Mesenteric fat pad (tissue), 1 donor: Measurements from ENCODE around the gene SEMA4A. TPM values are rescaled to one million over a fixed set of nuclear protein-coding genes. Genes with fewer than 3 reads are reported as not detected.
"Not testable (repeated sequence)": the region's sequence is repeated elsewhere in the genome, so short reads cannot be mapped to it uniquely, and the experiment has no call there.

Experiments used
- DNase-seq: peaks from one replicate; pipeline ENCODE4 v3.0.0-alpha.2; 2020; ENCODE audit warnings: low spot score
- total RNA-seq: library from RNA; stranded (reverse); fragmentation: NEBNext Ultra II Directional; extraction: Animal tissue kit (Norgen Biotek cat#: 25700); gene quantifications from one replicate; pipeline ENCODE4 v1.2.1, GENCODE V29; 2021
- donor health status: DM: yes; HTN: yes; CAD: no.

Gene SEMA4A
- total RNA-seq, 1 donor from 2014 or later, result 31.9 TPM

DNA sequence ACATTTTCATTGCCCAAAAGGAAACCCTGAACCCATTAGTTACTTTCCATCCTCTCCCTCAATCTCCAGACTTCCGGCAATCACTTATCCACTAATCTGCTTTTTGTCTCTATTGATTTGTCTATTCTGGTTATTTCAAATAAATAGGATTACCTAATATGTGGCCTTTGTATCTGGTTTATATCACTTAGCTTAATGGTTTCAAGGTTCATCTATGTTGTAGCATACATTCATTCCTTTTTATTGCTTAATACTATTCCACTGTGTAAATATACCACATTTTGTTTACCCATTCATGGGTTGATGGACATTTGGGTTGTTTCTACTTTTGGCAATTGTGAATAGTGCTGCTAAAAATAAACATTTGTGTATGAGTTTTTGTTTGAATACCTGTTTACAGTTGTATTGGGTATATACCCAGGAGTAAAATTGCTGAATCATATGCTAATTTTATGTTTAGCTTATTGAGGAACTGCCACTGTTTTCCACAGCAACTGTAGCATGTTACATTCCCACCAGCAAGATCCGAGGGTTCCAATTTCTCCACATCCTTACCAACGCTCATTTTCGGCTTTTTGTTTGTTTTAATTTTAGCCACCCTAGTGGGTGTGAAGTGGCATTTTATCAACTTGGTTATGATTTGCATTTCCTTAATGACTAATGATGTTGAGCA lies 38.0 kb downstream of the SEMA4A start:
- DNase-seq, result no peak

DNA sequence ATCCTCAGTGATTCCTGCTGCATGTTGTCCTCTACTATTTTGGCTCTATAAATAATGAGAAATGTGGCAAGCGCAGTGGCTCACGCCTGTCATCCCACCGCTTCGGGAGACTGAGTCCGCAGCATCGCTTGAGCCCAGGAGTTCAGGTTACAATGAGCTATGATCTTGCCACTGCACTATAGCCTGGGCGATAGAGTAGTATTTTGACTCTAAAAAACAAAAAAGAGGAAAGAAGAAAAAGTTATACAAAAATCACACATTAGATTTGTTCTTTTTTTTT lies 39.8 kb downstream of the SEMA4A start:
- DNase-seq, result no peak

DNA sequence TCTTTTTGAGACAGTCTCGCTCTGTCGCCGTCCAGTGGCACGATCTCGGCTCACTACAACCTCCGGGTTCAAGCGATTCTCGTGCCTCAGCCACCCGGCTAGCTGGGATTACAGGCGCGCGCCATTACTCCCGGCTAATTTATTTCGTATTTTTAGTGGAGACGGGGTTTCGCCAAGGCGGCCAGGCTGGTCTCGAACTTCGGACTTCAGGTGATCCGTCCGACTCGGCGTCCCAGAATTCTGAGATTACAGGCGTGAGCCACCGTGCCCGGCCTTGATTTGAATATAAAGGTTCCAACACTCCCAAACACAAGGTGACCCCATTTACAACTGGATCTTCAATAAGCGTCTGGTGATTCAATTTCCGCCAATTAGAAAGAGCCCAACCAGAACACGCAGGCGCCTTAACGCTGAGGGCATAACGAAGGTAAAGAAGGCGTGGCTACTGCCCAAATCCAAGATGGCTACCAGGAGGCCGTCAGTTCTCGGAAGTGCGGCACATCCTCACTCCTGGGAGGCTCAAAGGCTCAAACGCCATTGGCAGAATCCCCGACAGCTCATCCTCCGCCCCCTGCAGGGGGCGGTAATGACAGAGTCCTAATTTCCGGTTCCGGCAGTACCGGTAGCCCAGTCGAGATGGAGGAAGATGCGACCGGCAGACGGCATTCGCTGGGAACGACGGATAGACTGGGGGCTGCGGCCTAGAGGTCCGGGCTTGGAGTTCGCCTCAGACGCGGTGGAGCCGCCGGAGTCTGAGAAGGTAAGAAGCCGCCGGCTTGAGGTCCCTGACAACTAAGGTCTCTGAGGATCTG lies 40.3 kb downstream of the SEMA4A start, which contains the start of gene SLC25A44:
SLC25A44 (plus strand) TSS at position 617 of the 812 bp plus-strand sequence. CDS start 5,744 bp downstream, outside the sequence.
- peak; percentile 95 for DNase-seq

DNA sequence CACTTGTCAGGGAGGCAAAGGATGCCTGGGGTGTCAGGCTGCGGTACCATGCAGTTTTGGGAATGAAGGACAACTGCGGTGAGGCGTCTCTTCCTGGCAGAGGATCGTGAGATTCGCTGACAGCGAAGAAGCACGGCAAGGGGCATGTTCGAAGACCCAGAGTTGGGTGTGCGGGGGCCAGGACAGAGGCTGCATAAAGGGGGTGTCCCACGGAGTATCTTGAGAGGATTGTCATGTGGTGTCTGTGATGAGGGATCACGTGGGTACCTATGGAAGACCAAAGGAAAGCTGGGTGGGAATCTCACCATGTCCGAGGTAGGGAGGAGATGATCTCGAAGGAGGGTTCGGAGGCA lies 40.9 kb downstream of the SEMA4A start:
- DNase-seq, result no peak

DNA sequence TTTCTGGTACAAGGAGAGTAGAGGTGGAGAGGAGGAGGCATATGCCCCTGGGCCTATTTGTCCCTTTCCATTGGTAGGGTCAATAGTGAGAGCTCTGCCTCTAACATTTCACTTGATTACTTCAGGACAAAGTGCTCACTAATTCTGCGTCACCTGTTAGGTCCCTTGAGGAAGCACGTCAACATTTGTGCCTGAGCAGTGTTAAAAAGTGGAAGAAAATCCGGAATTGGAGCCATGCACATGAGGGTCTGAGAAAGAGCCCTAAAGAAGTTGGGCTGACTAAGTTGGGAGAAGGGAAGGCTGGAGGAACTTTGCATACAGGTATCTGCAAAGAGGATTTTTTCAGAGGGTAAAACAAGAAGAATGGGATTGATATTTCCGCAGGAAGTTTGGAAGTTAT lies 42.5 kb downstream of the SEMA4A start:
- peak; percentile 1 for DNase-seq

DNA sequence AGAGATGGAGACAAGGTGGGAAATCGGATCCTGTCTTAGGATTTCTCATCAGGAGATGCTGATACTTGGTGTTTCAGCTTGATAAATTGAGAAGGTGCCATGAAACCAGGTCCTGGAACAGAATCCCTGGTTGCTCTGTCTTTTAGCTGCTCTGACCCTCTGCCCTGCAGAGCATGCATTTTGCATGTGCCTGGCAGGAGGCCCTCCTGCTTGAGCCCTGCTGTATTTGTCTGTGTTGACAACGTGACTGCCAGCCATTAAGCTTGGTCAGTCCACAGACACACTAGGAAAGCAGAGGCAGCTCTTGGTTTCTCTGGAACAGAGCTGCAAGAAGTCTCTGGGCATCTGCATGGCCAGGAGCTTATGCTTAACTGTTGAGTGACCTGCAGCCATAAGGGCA lies 43.1 kb downstream of the SEMA4A start:
- peak; percentile 12 for DNase-seq

DNA sequence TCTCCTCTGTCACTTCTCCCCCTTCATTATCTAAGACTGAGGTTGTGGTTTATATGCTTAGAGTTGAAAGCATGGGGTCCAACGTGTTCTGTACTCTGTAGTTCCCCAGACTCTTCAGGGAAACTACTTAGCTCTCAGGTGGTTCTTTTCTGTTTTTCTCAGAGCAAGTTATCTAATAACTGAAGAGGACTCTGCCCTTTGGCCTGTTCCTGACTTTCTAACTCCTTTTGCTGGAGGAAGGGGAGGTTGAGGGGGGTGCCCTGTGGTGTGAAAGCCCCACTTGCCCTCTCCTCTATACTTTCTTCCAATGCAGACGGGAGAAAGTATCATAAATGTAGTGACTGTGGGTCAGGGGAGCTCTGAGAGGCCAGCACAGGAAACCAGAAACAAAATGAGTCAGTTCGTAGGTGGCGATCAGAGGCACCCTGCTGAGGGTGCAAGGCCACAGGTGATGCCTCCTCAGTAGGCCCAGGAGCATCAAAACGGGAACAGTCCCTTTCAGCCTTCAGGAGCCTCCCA lies 45.5 kb downstream of the SEMA4A start:
- peak; percentile 47 for DNase-seq

DNA sequence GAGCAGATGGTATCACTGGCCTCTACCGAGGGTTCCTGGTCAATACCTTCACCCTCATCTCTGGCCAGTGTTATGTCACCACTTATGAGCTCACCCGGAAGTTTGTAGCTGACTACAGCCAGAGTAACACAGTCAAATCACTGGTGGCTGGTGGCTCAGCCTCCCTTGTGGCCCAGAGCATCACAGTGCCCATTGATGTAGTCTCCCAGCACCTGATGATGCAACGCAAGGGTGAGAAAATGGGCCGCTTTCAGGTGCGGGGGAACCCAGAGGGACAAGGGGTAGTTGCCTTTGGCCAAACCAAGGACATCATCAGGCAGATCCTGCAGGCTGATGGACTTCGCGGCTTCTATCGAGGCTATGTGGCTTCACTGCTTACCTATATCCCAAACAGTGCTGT lies 46.7 kb downstream of the SEMA4A start:
- DNase-seq, result peak; percentile 74

DNA sequence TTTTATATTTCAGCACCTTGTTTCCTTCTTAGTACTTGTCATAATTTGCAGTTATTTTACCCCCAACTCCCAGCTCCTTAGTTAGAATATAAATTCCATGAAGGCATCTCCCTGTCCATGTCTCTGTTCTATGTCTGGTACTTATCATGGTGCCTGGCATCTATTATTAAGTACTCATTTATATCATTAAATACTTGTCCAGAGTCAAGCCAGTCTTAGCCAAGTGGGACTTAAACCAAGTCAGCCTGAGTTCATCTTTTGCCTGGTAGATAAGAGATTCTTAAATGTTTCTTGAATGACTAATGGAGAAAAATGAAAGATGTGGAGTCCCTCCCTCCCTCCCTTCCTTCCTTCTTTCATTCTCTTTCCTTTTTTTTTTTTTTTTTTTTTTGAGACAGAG lies 49.9 kb downstream of the SEMA4A start:
- DNase-seq, result no peak

DNA sequence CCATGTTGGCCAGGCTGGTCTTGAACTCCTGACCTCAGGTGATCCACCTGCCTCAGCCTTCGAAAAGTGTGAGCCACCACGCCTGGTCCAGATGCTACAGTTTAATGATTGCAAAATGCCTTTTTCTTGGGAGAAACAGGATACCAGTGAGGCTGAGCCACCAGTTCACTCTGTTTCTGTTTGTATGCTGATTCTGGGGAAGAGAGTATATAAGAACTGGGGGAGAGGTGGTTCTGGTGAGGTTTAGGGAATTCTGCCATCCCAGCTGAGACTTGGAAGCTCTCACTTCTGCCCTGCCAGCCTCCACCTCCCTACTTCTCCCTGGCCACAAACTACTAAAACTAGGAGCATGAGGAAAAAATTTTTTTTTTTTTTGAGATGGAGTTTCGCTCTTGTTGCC lies 51.3 kb downstream of the SEMA4A start:
- peak; percentile 33 for DNase-seq

DNA sequence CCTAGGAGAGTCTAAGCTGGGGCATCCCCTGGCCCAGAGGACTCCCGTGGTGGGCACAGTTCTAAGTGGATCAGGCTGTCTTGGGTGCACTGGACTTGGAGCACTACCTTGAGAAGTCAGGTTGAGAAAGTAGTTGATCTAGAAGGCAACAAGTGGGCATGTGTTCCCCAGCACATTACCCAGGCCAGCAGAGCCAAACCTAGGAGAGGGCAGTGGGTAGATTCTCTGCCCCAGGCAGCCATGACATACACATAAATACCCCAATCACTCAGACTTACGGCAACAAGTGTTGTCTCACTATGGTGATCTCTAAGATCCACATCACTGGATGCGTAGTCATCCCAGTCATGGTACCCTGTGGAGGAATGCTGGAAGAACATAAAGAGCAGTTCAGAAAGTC lies 57.9 kb downstream of the SEMA4A start:
- DNase-seq, result no peak

DNA sequence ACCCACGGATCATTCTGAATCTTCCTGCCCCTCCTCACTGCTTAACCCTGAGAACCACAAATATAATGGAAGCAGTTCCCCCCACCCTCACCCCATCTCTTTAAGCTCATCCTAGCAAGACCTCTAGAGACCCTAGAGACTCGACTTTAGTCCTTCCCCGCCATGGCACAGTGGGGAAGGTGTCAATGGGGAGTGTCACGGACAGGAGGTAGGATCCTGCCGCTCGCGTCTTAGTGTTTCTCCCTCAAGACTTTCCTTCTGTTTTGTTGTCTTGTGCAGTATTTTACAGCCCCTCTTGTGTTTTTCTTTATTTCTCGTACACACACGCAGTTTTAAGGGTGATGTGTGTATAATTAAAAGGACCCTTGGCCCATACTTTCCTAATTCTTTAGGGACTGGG lies 58.7 kb downstream of the SEMA4A start:
- DNase-seq, result no peak

DNA sequence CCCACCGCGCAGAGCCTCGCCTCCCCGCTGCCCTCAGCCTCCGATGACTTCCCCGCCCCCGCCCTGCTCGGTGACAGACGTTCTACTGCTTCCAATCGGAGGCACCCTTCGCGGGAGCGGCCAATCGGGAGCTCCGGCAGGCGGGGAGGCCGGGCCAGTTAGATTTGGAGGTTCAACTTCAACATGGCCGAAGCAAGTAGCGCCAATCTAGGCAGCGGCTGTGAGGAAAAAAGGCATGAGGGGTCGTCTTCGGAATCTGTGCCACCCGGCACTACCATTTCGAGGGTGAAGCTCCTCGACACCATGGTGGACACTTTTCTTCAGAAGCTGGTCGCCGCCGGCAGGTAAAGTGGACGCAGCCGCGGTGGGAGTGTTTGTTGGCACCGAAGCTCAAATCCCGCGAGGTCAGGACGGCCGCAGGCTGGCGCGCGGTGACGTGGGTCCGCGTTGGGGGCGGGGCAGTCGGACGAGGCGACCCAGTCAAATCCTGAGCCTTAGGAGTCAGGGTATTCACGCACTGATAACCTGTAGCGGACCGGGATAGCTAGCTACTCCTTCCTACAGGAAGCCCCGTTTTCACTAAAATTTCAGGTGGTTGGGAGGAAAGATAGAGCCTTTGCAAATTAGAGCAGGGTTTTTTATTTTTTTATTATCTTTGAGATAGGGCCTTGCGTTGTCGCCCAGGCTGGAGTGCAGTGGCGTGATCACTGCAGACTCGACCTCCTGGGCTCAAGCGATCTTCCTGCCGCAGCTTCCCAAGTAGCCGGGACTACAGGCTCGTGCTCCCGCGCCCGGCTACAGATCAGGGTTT lies 59.7 kb downstream of the SEMA4A start, which contains the start of gene PMF1:
PMF1 (plus strand) TSS at position 175 of the 811 bp plus-strand sequence; CDS start at position 184, 9 bp downstream.
- peak; percentile 98 for DNase-seq

DNA sequence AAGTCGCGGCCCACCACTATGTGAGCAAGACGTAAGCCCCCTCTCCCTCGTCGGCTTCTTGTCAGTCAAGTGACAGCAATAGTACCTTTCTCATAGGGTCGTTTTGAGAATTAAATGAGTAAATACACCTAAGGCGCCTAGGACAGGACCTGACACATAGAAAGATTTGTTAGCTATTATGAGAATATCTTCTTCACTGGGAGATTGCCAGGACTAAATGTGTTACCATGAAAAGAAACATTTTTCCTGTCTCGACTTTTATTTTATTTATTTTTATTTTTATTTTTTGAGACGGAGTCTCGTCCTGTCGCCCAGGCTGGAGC lies 60.2 kb downstream of the SEMA4A start:
- no peak for DNase-seq

DNA sequence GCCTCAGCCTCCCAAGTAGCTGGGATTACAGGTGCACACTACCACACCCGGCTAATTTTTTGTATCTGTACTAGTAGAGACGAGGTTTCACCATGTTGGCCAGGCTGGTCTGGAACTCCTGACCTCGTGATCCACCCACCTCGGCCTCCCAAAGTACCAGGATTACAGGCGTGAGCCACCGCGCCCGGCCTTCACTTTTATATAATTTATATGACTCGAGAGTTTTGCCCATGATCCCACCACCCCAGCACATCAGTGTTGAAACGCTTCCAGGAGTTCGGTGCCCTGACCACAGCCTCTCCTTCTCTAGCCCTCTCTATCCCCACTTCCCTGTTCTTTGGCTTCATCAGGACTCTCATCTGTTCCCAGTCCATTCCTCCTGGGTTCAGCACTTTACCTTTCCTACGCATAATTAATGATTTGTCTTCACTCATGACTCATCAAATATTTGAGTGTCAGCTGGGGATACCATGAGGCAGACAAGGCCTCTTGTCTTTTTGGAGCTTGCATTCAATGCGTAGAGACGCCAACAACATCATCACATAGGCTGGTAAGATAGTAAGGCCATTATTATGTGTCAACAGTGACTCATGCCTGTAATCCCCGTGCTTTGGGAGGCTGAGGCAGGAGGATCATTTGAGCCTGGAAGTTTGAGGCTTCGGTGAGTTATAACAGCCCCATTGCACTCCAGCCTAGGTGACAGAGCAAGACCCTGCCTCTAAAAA lies 60.8 kb downstream of the SEMA4A start:
- DNase-seq, result no peak

DNA sequence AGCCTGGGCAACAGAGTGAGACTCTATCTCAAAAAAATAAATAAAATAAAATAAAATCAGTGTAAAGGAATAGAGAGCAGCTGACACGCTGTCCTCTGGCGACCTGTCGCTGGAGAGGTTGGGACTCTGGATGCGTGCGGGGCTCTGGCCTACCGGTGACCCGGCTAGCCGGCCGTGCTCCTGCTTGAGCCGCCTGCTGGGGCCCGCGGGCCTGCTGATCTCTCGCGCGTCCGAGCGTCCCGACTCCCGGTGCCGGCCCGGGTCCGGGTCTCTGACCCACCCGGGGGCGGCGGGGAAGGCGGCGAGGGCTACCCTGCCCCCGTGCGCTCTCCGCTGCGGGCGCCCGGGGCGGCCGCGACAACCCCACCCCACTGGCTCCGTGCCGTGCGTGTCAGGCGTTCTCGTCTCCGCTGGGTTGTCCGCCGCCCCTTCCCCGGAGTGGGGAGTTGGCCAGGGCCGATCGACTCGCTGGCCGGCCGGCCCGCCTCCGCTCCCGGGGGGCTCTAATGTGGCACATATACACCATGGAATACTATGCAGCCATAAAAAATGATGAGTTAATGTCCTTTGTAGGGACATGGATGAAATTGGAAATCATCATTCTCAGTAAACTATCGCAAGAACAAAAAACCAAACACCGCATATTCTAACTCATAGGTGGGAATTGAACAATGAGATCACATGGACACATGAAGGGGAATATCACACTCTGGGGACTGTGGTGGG lies 63.1 kb downstream of the SEMA4A start:
- DNase-seq, result not testable (repeated sequence)

DNA sequence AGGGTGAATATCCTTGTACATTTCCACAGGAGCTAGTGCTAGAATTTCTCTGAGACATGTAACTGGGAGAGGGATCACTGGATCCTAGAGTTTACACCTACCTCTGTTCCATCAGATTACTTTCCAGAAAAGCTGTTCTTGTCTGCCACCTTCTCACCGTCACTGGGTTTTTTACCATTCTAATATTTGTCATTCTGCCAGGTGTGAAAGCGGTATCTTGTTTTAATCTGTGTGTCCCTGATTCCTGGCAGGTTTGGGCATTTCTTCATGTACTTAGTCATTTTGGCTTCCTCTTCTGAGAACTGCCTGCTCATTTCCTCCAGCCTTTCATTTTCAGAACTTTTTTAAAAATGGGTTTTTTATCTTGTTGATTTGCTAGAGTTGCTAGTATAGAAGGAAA lies 64.5 kb downstream of the SEMA4A start:
- DNase-seq, result no peak

DNA sequence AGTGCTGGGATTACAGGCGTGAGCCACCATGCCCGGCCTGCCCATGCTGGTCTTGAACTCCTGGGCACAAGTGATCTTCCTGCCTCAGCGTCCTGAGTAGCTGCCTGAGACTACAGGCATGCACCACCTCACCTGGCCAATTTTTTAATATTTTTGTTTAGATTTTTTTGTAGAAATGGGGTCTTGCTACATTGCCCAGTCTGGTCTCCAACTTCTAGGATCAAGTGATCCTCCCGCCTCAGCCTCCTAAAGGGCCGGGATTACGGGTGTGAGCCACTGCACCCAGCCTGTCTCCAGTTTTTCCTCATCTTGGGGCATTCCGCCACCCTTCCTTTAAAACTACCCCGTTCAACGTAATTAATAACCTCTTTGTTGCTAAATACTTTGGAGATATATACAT lies 66.8 kb downstream of the SEMA4A start:
- no peak for DNase-seq

DNA sequence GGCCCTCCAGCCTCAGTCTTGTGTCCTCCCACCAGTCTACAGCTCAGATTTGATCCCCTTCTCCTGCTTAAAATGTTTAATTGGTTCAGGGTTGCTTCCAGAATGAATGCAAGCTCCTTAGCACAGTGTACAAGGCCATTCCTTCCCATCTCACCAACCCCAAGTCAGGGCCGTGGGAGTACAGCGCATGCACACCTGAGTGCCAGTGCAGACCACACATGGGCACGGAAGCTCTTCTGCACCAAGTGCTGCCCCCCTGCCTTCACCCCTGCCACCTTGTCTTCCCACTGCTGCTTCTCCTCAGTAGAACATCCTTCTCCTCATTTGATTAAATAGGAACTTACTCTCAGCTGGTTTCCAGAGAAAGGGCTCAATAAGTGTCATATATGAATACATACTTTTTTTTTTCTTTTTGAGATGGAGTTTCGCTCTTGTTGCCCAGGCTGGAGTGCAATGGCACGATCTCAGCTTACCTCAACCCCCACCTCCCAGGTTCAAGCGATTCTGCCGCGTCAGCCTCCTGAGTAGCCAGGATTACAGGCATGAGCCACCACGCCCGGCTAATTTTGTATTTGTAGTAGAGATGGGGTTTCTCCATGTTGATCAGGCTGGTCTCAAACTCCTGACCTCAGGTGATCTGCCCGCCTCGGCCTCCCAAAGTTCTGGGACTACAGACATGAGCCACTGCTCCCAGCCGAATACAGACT lies 68.8 kb downstream of the SEMA4A start:
- no peak for DNase-seq

DNA sequence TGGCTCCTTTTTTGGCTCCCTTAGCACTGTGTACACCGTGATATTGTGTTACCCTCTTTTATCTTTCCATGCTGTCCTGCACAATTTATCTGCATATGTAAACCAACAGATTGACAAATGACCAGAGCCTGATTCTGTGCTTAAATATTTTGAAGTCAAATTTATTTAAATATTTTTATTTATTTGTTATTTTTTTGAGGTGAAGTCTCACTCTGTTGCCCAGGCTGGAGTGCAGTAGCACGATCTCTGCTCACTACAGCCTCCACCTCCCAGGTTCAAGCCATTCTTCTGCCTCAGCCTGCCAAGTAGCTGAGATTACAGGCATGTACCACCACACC lies 72.3 kb downstream of the SEMA4A start:
- no peak for DNase-seq
